H1 (cell line): ENCODE data around the gene MAFB.

Experiments
- CTCF ChIP-seq, 3 experiments: IDR thresholded peaks; 1 replicate in 2 of 3; 2 replicates in 1 of 3; pipeline versions ENCODE4 v1.5.1 to v1.6.1; 2011; ENCODE audit warnings: low read length in 3 of 3, mild to moderate bottlenecking in 3 of 3, inconsistent platforms in 2 of 3, low read depth in 1 of 3, moderate library complexity in 1 of 3; ENCODE audit not compliant: insufficient read depth in 1 of 3; ENCODE audit errors: control extremely low read depth in 1 of 3
- RXRA ChIP-seq: IDR thresholded peaks from 2 replicates; pipeline ENCODE4 v1.6.1; 2011; ENCODE audit warnings: low read depth, mild to moderate bottlenecking, low read length, moderate library complexity; ENCODE audit not compliant: insufficient read depth
- SP1 ChIP-seq: IDR thresholded peaks from 2 replicates; pipeline ENCODE4 v1.6.1; 2011; ENCODE audit warnings: low read depth, low read length

DNA sequence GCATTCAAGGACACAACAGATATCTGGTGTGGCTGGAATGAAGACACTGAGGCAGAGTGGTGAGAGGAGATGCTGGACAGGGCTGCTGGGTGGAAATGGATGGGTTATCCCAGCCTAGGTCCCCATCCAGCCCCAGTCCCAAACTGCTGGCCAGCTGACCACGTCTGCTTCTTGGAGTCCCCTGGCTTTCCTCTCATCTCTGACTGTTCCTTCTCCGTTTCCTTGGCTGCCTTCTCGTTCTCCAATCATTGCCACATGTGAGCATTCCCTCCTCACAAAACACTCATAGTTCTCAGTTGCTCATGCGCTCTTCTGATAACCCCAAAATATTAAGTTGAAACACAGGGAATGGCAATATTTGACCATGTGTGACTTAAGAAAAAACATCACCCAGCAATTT, 31.5 kb downstream of the MAFB start:
- TF ChIP-seq SP1 (no peak), CTCF (IDR thresholded peaks at IDR 0.05; ENCODE audit: control extremely low read depth in 1 of 3, insufficient read depth in 1 of 3, low read depth in 1 of 3, low read length in 3 of 3) (no peak), RXRA (no peak)
